Heart left ventricle (tissue), 16 donors: ENCODE data around the gene DIAPH2. TPM values are rescaled to one million over a fixed set of nuclear protein-coding genes. Genes with fewer than 3 reads are reported as not detected.
"Not testable (repeated sequence)": the region's sequence is repeated elsewhere in the genome, so short reads cannot be mapped to it uniquely, and the experiment has no call there.

ENCODE experiments used
- ATAC-seq, 4 donors: fragments of 200-7000 bp; cut with Tn5 transposase; one replicate each; pipeline ENCODE4 v1.9.1; 2020 to 2022; ENCODE audit warnings: moderate library complexity in 4 of 4, mild to moderate bottlenecking in 3 of 4, moderate number of reproducible peaks in 1 of 4
- DNase-seq, 5 donors: peaks; one replicate each; pipeline ENCODE4 v3.0.0-alpha.2; 2020
- H3K27ac ChIP-seq, 12 donors: fragments of 200-600 bp; sonication (generic) in 4 of 12; one replicate each; pipeline versions ENCODE4 v1.5.0 to v1.8.0; 2016 to 2022; ENCODE audit warnings: mild to moderate bottlenecking in 2 of 12
- H3K27me3 ChIP-seq, 9 donors: fragments of 200-600 bp; sonication (generic) in 2 of 9; one replicate each; pipeline versions ENCODE4 v1.5.1 to v1.8.0; 2016 to 2022; ENCODE audit warnings: mild to moderate bottlenecking in 3 of 9
- H3K36me3 ChIP-seq, 9 donors: fragments of 200-600 bp; sonication (generic) in 2 of 9; one replicate each; pipeline versions ENCODE4 v1.5.0 to v1.8.0; 2018 to 2022; ENCODE audit warnings: mild to moderate bottlenecking in 2 of 9
- H3K4me1 ChIP-seq, 12 donors: fragments of 200-600 bp; sonication (generic) in 4 of 12; one replicate each; pipeline versions ENCODE4 v1.5.0 to v1.8.0; 2016 to 2022; ENCODE audit warnings: mild to moderate bottlenecking in 3 of 12
- H3K4me3 ChIP-seq, 12 donors: fragments of 200-600 bp; sonication (generic) in 4 of 12; one replicate each; pipeline versions ENCODE4 v1.5.0 to v1.8.0; 2017 to 2022; ENCODE audit warnings: mild to moderate bottlenecking in 9 of 12, moderate library complexity in 4 of 12
- H3K9me3 ChIP-seq, 12 donors: fragments of 200-600 bp; sonication (generic) in 4 of 12; one replicate each; pipeline versions ENCODE4 v1.5.0 to v1.8.0; 2016 to 2022; ENCODE audit warnings: mild to moderate bottlenecking in 1 of 12
- POLR2A ChIP-seq, 2 donors: fragments of 450-650 bp; IDR thresholded peaks; one replicate each; pipeline ENCODE4 v1.6.1; 2017; ENCODE audit warnings: antibody characterized with exemption in 2 of 2, mild to moderate bottlenecking in 2 of 2, moderate library complexity in 2 of 2
- WGBS, 4 donors: extraction: QIAGEN DNeasy Blood & Tissue Kit in 2 of 4; methylation state at CpG; one replicate each; pipeline versions ENCODE4 v1.1.5 to v1.1.7; 2013 to 2018; 5-methylcytosine and 5-hydroxymethylcytosine counted together
- intact Hi-C, 10 donors: fragments of 100-400 bp; cut with DNase I; formaldehyde crosslinking; loops; one replicate each; pipeline versions ENCODE4 v1.11.1 to v1.14.2; 2022
- polyA plus RNA-seq, 2 donors: library from polyadenylated mRNA; stranded (reverse); fragments of 200-250 nt; gene quantifications; one replicate each; pipeline ENCODE4 v1.2.3, GENCODE V29; 2013
- total RNA-seq, 9 donors: library from RNA; depleted of rRNA in 2 of 9; stranded (reverse); fragments of >200 nt in 2 of 9; fragmentation: NEBNext Ultra II Directional in 3 of 9; extraction: Animal tissue kit (Norgen Biotek cat#: 25700) in 3 of 9; gene quantifications; one replicate each; pipeline versions ENCODE4 v1.1.0 to v1.2.4, GENCODE V29; 2016 to 2023
- TF ChIP-seq, protein P1 (sequence below), 12 donors: fragments of 200-600 bp; sonication (generic) in 4 of 12; IDR thresholded peaks; one replicate each; pipeline versions ENCODE4 v1.5.0 to v1.8.0; 2018 to 2022; ENCODE audit warnings: antibody characterized with exemption in 12 of 12, mild to moderate bottlenecking in 5 of 12
- donor health status: ischemic (EF 13 %, LVEDD 7.1; RV severe dilation, severe dysfunction).
- donor health status: healthy with polysubstance abuse.
- donor health status: DM: no; HTN: yes; CAD: no.
- donor health status: DM: no; HTN: no; CAD: no.
- donor health status: ischemic (EF 25% LVEDD 6.9; RV normal size, moderate dysfunction).
- donor health status: ischemic (EF 25% LVEDD 5.7; RV mildly dilated, moderate dysfunction).
- donor health status: healthy.
- donor health status: DM: yes; HTN: yes; CAD: no.
- donor health status: ischemic (EF 35%, LVEDD 5.7; RV mildly dilated, moderate dysfunction).
- donor health status: nonischemic (EF 11% LVEDD 7.7; RV severe dilation, severe dysfunction).
- donor health status: DM: yes; HTN: yes; CAD: no.
- donor health status: PGD.
- donor health status: ischemic (EF 29% LVEDD 5.4; RV normal size, mild dysfunction).
- donor health status: nonischemic (EF 23%, LVEDD 6.1; RV moderate dilation, normal function).

DIAPH2 gene
- total and polyA plus RNA-seq, 11 donors = 3.7 to 18.8 (median 12.3) TPM

- no peaks in the 10 kb centered on the region for H3K27me3 ChIP-seq
- ATAC-seq (no peak), DNase-seq (no peak)
- H3K36me3 ChIP-seq = no peaks in the 10 kb centered on the region
- 82 to 95% (median 89%) methylated on average over 4 of the region's 4 CpGs for WGBS, 4 donors
- no peaks in the 10 kb centered on the region for H3K4me1 ChIP-seq
- peaks cover 0 to 10% (median 0%) of the 10 kb centered on the region in 12 donors for H3K9me3 ChIP-seq
- intact Hi-C loops = no loop called here
- no peak for TF ChIP-seq POLR2A (IDR thresholded peaks at IDR 0.05)
- TF ChIP-seq, protein P1, sequence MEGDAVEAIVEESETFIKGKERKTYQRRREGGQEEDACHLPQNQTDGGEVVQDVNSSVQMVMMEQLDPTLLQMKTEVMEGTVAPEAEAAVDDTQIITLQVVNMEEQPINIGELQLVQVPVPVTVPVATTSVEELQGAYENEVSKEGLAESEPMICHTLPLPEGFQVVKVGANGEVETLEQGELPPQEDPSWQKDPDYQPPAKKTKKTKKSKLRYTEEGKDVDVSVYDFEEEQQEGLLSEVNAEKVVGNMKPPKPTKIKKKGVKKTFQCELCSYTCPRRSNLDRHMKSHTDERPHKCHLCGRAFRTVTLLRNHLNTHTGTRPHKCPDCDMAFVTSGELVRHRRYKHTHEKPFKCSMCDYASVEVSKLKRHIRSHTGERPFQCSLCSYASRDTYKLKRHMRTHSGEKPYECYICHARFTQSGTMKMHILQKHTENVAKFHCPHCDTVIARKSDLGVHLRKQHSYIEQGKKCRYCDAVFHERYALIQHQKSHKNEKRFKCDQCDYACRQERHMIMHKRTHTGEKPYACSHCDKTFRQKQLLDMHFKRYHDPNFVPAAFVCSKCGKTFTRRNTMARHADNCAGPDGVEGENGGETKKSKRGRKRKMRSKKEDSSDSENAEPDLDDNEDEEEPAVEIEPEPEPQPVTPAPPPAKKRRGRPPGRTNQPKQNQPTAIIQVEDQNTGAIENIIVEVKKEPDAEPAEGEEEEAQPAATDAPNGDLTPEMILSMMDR (IDR thresholded peaks at IDR 0.05) = no peak
- no peak overlapping the region for H3K27ac ChIP-seq
- no peak overlapping the region for H3K4me3 ChIP-seq
Observed at GRCh38 chrX:97405031-97405660, 720.5 kb downstream of the DIAPH2 start.

DNA sequence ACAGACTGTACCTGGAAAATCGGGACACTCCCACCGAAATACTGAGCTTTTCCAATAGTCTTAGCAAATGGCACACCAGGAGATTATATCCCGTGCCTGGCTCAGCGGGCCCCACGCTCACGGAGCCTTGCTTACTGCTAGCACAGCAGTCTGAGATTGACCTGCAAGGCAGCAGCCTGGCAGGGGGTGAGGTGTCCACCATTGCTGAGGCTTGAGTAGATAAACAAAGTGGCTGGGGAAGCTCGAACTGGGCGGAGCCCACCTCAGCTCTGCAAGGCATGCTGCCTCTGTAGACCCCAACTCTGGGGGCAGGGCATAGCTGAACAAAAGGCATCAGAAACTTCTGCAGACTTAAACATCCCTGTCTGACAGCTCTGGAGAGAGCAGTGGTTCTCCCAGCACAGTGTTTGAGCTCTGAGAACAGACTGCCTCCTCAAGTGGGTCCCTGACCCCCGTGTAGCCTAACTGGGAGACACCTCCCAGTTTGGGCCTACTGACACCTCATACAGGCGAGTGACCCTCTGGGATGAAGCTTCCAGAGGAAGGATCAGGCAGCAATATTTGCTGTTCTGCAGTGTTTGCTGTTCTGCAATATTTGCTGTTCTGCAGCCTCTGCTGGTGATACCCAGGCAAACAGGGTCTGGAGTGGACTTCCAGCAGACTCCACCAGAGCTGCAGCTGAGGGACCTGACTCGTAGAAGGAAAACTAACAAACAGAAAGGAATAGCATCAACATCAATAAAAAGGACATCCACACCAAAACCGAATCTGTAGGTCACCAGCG lies 725.2 kb downstream of the DIAPH2 start:
- 83 to 97% (median 92%) methylated on average over 6 to 13 of the region's 13 CpGs for WGBS, 4 donors
- H3K27me3 ChIP-seq, H3K4me3 ChIP-seq, ATAC-seq, H3K4me1 ChIP-seq, intact Hi-C loops, H3K27ac ChIP-seq, DNase-seq, H3K36me3 ChIP-seq: not testable (repeated sequence)
- H3K9me3 ChIP-seq = peaks cover 0 to 10% (median 0%) of the 10 kb centered on the region in 12 donors

GRCh38 chrX:97416461-97416860 lies 731.8 kb downstream of the DIAPH2 start:
- Histone ChIP-seq H3K4me1 (no peaks in the 10 kb centered on the region), H3K27me3 (no peaks in the 10 kb centered on the region), H3K36me3 (no peaks in the 10 kb centered on the region), H3K9me3 (no peaks in the 10 kb centered on the region), H3K4me3 (no peak overlapping the region), H3K27ac (no peak overlapping the region)
- no peak for DNase-seq
- no peak for ATAC-seq
- intact Hi-C loops = no loop called here
- 71 to 100% (median 90%) methylated on average over 1 of the region's 1 CpG for WGBS, 4 donors
- TF ChIP-seq POLR2A (IDR thresholded peaks at IDR 0.05) = no peak

GRCh38 chrX:97429101-97429500 lies 744.5 kb downstream of the DIAPH2 start:
- H3K27ac ChIP-seq = no peak overlapping the region
- ATAC-seq = no peak
- intact Hi-C loops = no loop called here
- H3K27me3 ChIP-seq = no peaks in the 10 kb centered on the region
- DNase-seq = no peak
- H3K36me3 ChIP-seq = peaks cover 0 to 6% (median 0%) of the 10 kb centered on the region in 9 donors
- no peaks in the 10 kb centered on the region for H3K4me1 ChIP-seq
- H3K4me3 ChIP-seq = no peak overlapping the region
- WGBS, 4 donors = 91 to 98% (median 95%) methylated on average over 5 of the region's 5 CpGs
- H3K9me3 ChIP-seq = no peaks in the 10 kb centered on the region
- TF ChIP-seq, protein P1 (IDR thresholded peaks at IDR 0.05) = no peak
- no peak for TF ChIP-seq POLR2A (IDR thresholded peaks at IDR 0.05)

GRCh38 chrX:97431281-97431680 lies 746.6 kb downstream of the DIAPH2 start:
- TF ChIP-seq POLR2A (IDR thresholded peaks at IDR 0.05) = no peak
- TF ChIP-seq, protein P1 (IDR thresholded peaks at IDR 0.05) = no peak
- Histone ChIP-seq H3K9me3 (no peaks in the 10 kb centered on the region), H3K4me1 (no peaks in the 10 kb centered on the region), H3K36me3 (peaks cover 0 to 6% (median 0%) of the 10 kb centered on the region in 9 donors), H3K4me3 (no peak overlapping the region), H3K27me3 (no peaks in the 10 kb centered on the region), H3K27ac (no peak overlapping the region)
- intact Hi-C loops = no loop called here
- WGBS, 4 donors = 32 to 37% (median 34%) methylated on average over 1 of the region's 1 CpG
- ATAC-seq (no peak), DNase-seq (no peak)
